Activated T-cell treated with anti-CD3 and anti-CD28 coated beads, Interleukin-2, amount 50 U/mL, for 4 hours (primary cell): Measurements from ENCODE around the gene STX1A. TPM values are rescaled to one million over a fixed set of nuclear protein-coding genes. Genes with fewer than 3 reads are reported as not detected.

ENCODE experiments used
- ATAC-seq, 2 donors: fragments of 200-7000 bp; cut with Tn5 transposase; one replicate each; pipeline ENCODE4 v1.10.0; 2021
- DNase-seq: peaks from one replicate; pipeline ENCODE4 v3.0.0-alpha.2; 2020
- H3K27me3 Mint-ChIP-seq: one replicate; pipeline ENCODE4 v1.8.0; 2021; ENCODE audit warnings: low read depth, mixed read lengths
- H3K36me3 Mint-ChIP-seq: one replicate; pipeline ENCODE4 v1.8.0; 2022; ENCODE audit warnings: mixed read lengths; ENCODE audit not compliant: insufficient read depth
- H3K4me1 Mint-ChIP-seq: one replicate; pipeline ENCODE4 v1.8.0; 2021; ENCODE audit warnings: low read depth, mixed read lengths
- H3K4me3 Mint-ChIP-seq: one replicate; pipeline ENCODE4 v1.8.0; 2021; ENCODE audit warnings: mild to moderate bottlenecking, moderate library complexity, mixed read lengths
- H3K9me3 Mint-ChIP-seq: one replicate; pipeline ENCODE4 v1.8.0; 2021; ENCODE audit warnings: mixed read lengths
- total RNA-seq, 3 donors: library from RNA; stranded (reverse); gene quantifications; one replicate each; pipeline ENCODE4 v1.2.1, GENCODE V29; 2021

STX1A gene
- total RNA-seq, 3 donors from 2014 or later: 23.0 to 25.0 (median 24.7) TPM

DNA sequence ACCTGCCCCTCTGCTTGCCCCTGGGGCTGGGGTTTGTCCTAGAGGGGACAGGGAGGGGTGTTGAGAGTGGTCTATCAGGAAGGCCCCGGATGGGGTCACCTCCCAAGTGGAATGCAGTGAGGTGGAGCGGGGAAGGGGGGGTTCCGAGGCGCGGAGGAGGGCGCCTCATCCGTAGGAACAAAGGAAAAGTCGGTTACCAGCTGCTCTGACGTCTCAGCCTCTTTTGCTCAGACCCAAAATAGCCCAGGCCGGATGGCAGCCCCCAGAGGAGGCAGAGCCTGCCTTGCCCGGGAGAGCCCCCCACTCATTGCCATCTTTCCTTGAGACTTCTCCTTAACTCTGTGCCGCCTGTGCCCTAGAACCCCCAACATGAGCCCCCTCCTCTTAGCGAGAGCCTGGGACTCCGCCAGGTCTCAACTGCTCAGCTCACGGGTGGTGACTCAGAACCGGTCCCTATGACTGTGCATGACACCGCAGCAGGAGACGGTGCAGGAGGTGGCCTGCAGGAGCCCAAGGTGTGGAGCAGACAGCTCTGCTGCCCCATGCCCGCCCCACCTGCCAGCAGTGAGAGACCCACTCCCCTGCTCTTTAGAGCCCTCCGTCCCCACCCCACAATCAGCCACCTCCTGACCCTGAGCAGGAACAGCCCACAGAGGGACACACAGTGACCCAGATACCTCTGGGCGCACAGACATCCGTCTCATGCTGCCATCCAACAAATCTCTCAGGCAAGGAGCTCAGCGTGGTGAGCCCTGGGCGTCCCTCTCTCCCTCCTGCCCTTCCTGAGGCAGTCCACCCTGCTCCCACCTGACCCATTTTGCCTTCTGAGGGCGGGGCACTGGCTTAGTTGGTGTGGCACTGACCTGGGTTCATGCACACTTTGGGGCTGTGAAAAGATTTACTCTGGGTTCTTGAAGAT, 13.1 kb downstream of the STX1A start:
- Mint-ChIP-seq H3K4me1 (peaks cover 14% of the 10 kb centered on the region), H3K9me3 (no peaks in the 10 kb centered on the region), H3K36me3 (peaks cover 8% of the 10 kb centered on the region), H3K4me3 (no peak overlapping the region), H3K27me3 (no peaks in the 10 kb centered on the region)
- no peak for DNase-seq
- peak; percentile 80 to 84 for ATAC-seq

- peaks cover 8% of the 10 kb centered on the region for H3K36me3 Mint-ChIP-seq
- no peaks in the 10 kb centered on the region for H3K27me3 Mint-ChIP-seq
- ATAC-seq: no peak
- H3K4me1 Mint-ChIP-seq: peaks cover 14% of the 10 kb centered on the region
- H3K4me3 Mint-ChIP-seq: no peak overlapping the region
- H3K9me3 Mint-ChIP-seq: no peaks in the 10 kb centered on the region
- no peak for DNase-seq
These were observed 13.9 kb downstream of the STX1A start for GRCh38 chr7:73705551-73705920.

DNA sequence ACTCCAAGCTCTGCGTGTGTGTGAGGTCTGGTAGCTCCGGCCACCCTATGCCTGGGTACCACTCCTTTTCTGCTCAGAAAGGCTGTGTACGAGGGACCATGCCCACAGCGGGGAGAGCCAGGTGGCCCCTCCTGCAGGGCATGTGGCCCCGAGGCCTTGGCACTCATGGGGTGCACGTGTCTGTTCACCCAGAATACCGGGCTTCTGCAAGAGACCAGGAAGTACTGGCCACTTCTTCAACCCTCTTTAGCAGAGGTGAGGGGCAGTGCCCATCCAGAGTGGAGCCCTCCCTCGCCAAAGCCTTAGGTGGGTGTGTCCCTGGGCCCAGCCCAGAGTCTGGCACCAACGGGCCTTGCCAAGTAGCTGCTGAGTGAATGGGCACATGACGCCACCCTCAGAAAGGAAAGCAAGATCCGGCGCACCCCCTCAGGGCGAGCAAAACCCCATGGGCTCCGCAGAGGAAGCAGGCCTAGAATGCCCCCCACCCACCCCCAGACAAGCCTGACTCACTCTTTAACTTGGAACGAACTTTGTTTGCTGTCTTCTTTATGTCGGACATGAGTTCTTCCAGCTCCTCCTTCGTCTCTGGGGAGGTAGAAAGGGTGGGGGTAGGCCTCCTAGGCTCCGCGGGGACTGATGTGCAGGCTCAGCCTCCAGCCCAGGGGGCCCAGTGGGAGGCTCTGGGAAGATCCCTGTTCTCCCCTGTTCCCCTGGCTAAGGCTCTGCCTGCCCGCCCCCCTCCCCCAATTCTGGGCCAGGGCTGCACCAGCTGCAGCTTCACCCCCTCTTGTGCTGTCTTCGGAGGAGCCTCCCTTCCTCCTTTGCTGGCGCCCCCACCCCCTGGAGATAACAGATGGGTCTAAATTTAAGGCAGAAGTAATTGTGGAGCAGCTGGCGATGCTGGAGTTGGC, 14.6 kb downstream of the STX1A start:
- H3K4me1 Mint-ChIP-seq: peaks cover 14% of the 10 kb centered on the region
- H3K9me3 Mint-ChIP-seq: no peaks in the 10 kb centered on the region
- no peak for ATAC-seq
- H3K4me3 Mint-ChIP-seq: no peak overlapping the region
- H3K27me3 Mint-ChIP-seq: no peaks in the 10 kb centered on the region
- no peak for DNase-seq
- peaks cover 8% of the 10 kb centered on the region for H3K36me3 Mint-ChIP-seq

DNA sequence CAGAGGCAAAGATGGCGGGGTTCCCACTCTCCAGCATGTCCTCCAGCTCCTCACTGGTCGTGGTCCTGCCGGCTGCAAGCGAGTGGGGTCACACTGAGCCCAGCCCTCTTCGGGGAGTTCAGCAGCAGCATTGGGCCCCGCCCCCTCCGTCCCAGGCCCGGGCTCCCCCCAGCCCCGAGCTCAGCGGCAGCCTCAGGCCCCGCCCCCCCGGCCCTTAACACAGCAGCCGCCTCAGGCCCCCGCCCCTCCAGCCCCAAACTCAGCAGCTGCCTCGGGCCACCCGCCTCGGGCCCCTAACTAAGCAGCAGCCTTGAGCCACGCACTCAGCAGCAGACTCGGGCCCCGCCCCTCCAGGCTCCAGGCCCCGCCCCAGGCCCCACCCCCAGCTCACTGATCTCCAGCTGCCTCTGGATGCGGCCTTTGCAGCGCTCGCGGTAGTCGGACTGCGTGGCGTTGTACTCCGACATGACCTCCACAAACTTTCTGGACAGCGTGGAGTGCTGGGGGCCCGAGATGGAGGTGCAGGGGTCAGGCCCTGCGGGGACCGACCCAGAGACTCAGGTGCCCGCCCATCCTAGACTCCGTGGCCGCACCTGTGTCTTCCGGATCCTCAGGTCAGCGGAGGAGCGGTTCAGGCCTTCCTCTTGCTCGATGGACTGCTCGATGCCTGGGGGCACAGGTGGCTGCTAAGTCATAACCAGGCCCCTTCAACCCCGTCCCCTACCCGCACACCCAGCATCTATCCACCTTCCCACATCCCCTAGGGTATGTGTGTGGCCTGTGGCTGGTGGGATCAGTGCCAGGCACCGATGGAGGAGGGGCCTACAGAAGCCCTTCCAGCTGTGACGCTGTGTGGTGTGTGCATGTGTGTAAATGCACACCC, 15.5 kb downstream of the STX1A start:
- Mint-ChIP-seq H3K4me3 (peak overlapping the region; percentile 16), H3K4me1 (peaks cover 14% of the 10 kb centered on the region), H3K9me3 (no peaks in the 10 kb centered on the region), H3K27me3 (no peaks in the 10 kb centered on the region), H3K36me3 (peaks cover 8% of the 10 kb centered on the region)
- no peak for DNase-seq
- peak; percentile 59 to 60 for ATAC-seq

- DNase-seq (no peak), ATAC-seq (no peak)
- H3K36me3 Mint-ChIP-seq: peaks cover 8% of the 10 kb centered on the region
- H3K4me1 Mint-ChIP-seq: peaks cover 14% of the 10 kb centered on the region
- no peaks in the 10 kb centered on the region for H3K9me3 Mint-ChIP-seq
- H3K4me3 Mint-ChIP-seq: no peak overlapping the region
- no peaks in the 10 kb centered on the region for H3K27me3 Mint-ChIP-seq
These were observed 16.2 kb downstream of the STX1A start for GRCh38 chr7:73703225-73703624.

DNA sequence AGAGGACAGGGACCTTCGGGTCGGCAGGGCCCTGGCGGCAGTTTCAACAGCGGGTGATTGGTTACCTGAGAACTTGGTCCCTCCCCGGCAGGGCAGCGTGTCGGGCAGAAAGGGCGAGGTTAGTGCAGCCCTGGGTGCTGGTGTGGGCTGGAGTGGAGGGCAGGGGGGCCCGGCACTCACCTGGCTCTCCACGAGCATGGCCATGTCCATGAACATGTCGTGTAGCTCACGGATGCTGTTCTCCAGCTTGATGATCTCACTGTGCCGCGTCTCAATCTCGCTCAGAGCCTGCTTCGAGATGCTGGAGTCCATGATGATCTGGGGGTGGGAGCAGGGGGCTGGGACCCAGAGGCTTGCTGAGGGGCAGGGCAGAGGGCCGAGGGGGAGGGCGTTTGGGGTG, 16.8 kb downstream of the STX1A start:
- H3K36me3 Mint-ChIP-seq: peaks cover 8% of the 10 kb centered on the region
- H3K9me3 Mint-ChIP-seq: no peaks in the 10 kb centered on the region
- no peaks in the 10 kb centered on the region for H3K27me3 Mint-ChIP-seq
- no peak for ATAC-seq
- DNase-seq: no peak
- H3K4me3 Mint-ChIP-seq: no peak overlapping the region
- peaks cover 14% of the 10 kb centered on the region for H3K4me1 Mint-ChIP-seq

GRCh38 chr7:73702226-73702625, 17.2 kb downstream of the STX1A start:
- H3K4me3 Mint-ChIP-seq: no peak overlapping the region
- no peak for ATAC-seq
- H3K27me3 Mint-ChIP-seq: no peaks in the 10 kb centered on the region
- no peak for DNase-seq
- H3K36me3 Mint-ChIP-seq: peaks cover 11% of the 10 kb centered on the region
- peaks cover 12% of the 10 kb centered on the region for H3K4me1 Mint-ChIP-seq
- H3K9me3 Mint-ChIP-seq: no peaks in the 10 kb centered on the region

- H3K36me3 Mint-ChIP-seq: peaks cover 17% of the 10 kb centered on the region
- DNase-seq: no peak
- no peak for ATAC-seq
These were observed 18.0 kb downstream of the STX1A start for GRCh38 chr7:73701357-73701995.

DNA sequence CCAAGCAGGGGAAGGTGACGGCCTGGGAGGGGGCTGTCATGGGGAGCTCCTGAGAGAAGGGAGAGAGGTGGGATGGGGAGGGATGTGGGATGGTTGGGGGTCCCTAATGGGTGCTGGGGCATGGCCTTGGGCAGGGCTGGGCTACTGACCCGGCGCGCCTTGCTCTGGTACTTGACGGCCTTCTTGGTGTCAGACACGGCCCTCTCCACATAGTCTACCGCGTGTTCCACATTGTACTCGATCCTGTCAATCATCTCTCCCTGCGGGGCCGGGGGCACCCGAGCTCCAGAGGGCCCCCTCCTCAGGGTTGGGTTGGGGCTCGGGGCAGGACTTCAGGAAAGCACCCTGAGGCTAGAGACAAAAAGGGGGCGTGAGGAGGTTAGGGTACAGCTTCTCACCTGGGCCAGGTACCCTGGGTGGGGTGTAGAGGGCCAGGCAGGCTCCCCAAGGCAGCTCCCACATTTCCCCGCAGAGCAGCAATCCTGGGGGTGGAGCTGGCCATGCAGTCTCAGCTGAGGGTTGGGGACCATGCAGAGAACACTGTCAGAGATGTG, 18.8 kb downstream of the STX1A start:
- H3K9me3 Mint-ChIP-seq: no peaks in the 10 kb centered on the region
- H3K36me3 Mint-ChIP-seq: peaks cover 23% of the 10 kb centered on the region
- H3K4me3 Mint-ChIP-seq: no peak overlapping the region
- DNase-seq: no peak
- H3K27me3 Mint-ChIP-seq: no peaks in the 10 kb centered on the region
- H3K4me1 Mint-ChIP-seq: peaks cover 3% of the 10 kb centered on the region
- no peak for ATAC-seq

More at GRCh38 chr7:73701357-73701995, 18.0 kb downstream of the STX1A start:
- Mint-ChIP-seq H3K4me1 (peaks cover 5% of the 10 kb centered on the region), H3K27me3 (no peaks in the 10 kb centered on the region), H3K4me3 (no peak overlapping the region), H3K9me3 (no peaks in the 10 kb centered on the region)

DNA sequence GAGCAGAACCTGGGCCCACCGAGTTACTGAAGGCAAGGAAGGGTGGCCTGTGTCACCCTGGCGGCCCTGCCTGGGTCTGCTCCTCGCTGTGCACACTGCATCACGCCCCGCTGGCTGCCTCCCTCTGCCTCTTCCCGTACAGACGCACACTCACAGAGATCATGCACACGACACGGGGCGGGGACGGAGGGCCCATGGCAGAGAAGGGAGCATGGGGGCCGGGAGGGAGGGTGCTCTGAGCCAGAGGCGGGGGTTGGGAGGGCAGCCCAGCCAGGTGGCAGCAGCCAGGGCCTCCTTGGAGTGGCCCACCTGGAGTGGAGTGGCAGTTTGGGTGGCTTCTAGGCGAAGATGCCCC, 19.4 kb downstream of the STX1A start:
- no peaks in the 10 kb centered on the region for H3K9me3 Mint-ChIP-seq
- H3K4me1 Mint-ChIP-seq: peaks cover 3% of the 10 kb centered on the region
- ATAC-seq (no peak), DNase-seq (no peak)
- no peak overlapping the region for H3K4me3 Mint-ChIP-seq
- no peaks in the 10 kb centered on the region for H3K27me3 Mint-ChIP-seq
- peaks cover 26% of the 10 kb centered on the region for H3K36me3 Mint-ChIP-seq

GRCh38 chr7:73699370-73700068, 19.9 kb downstream of the STX1A start:
- Mint-ChIP-seq H3K9me3 (no peaks in the 10 kb centered on the region), H3K4me3 (no peak overlapping the region), H3K4me1 (peaks cover 3% of the 10 kb centered on the region), H3K36me3 (peaks cover 30% of the 10 kb centered on the region), H3K27me3 (no peaks in the 10 kb centered on the region)
- DNase-seq: no peak
- no peak for ATAC-seq

DNA sequence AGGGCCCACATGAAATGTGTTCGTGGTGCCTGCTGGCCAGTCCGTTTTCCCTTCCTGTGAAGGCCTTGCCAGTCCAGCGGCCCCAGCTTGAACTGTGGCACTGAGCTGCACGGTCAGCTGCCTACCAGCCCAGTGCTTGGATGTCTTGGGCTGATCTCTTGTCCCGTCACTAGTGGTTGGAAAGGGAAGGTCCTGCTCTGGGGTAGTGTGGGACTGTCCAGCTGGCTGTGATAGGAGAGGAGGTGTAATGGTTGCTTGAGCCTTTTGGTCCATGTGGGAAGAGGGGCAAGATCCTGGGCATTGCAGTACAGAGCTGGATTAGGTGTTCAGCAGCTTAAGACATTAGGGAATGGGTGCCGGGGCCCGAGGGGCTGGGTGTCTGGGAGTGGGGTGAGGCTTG, 21.1 kb downstream of the STX1A start:
- Mint-ChIP-seq H3K4me1 (peaks cover 3% of the 10 kb centered on the region), H3K9me3 (no peaks in the 10 kb centered on the region), H3K36me3 (peaks cover 34% of the 10 kb centered on the region), H3K27me3 (no peaks in the 10 kb centered on the region), H3K4me3 (no peak overlapping the region)
- ATAC-seq (no peak), DNase-seq (no peak)

DNA sequence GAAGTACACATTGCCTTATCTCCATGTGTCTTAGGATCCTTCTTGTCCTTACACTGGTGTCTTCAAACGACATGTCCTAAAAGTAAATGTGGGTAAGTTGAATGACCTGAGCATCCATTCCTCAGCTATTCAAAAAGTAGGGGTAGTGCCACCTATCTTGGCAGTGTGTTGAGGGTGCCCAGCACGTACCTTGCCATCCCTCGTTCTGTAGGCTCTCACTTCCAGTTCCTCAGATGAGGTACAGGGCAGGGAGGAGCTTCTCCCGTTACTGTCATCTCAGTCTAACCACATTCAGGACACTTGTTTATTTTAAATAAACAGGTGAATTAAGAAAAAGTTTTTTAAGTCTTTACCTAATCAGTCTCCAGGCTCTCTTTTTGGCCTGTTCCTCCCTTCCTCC, 23.1 kb downstream of the STX1A start:
- Mint-ChIP-seq H3K36me3 (peaks cover 38% of the 10 kb centered on the region), H3K4me1 (no peaks in the 10 kb centered on the region), H3K4me3 (no peak overlapping the region), H3K9me3 (no peaks in the 10 kb centered on the region), H3K27me3 (no peaks in the 10 kb centered on the region)
- DNase-seq: no peak
- no peak for ATAC-seq
